ENCODE results near the gene SRC. TPM values are rescaled to one million over a fixed set of nuclear protein-coding genes. Genes with fewer than 3 reads are reported as not detected.

Gene SRC
- total RNA-seq, 4 donors from 2014 or later: 18.8 to 39.5 (median 26.0) TPM

DNA sequence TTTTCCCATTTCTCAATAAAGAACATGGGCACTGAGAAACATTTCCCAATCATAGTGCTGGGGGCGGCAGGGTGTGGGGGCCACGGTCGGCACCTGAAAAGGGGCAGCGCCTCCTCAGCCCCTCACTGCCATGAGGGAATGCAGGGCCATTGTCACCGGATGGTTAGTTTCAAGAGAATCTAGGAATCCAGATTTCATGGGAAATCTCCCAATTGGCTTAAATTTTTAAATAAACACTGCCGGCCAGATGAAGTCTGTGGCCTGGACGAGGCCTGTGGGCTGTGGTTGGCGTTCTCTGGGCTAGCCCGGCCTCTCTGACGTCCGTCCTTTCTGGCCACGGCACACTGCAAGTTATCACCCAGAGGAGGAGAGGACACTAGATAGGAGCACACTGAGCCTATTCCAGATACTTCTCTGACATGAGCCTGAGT is 30.9 kb upstream of the SRC start:
- peaks cover 49% of the 10 kb centered on the region for H3K4me1 ChIP-seq
- H3K27me3 ChIP-seq: no peaks in the 10 kb centered on the region
- H3K4me3 ChIP-seq: no peak overlapping the region
- peaks cover 24% of the 10 kb centered on the region for H3K36me3 ChIP-seq
- H3K9me3 ChIP-seq: no peaks in the 10 kb centered on the region
- TF ChIP-seq EP300 (IDR thresholded peaks at IDR 0.05): no peak
- peak in 1 of 2 donors; percentile 34 for TF ChIP-seq POLR2A (IDR thresholded peaks at IDR 0.05)
- TF ChIP-seq, protein P1, sequence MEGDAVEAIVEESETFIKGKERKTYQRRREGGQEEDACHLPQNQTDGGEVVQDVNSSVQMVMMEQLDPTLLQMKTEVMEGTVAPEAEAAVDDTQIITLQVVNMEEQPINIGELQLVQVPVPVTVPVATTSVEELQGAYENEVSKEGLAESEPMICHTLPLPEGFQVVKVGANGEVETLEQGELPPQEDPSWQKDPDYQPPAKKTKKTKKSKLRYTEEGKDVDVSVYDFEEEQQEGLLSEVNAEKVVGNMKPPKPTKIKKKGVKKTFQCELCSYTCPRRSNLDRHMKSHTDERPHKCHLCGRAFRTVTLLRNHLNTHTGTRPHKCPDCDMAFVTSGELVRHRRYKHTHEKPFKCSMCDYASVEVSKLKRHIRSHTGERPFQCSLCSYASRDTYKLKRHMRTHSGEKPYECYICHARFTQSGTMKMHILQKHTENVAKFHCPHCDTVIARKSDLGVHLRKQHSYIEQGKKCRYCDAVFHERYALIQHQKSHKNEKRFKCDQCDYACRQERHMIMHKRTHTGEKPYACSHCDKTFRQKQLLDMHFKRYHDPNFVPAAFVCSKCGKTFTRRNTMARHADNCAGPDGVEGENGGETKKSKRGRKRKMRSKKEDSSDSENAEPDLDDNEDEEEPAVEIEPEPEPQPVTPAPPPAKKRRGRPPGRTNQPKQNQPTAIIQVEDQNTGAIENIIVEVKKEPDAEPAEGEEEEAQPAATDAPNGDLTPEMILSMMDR (IDR thresholded peaks at IDR 0.05): no peak
- no peak for TF ChIP-seq POLR2AphosphoS5 (IDR thresholded peaks at IDR 0.05)
- WGBS: 41% methylated on average over 12 of the region's 12 CpGs
- DNase-seq (ENCODE audit: low spot score in 2 of 2): peak in 1 of 2 donors; percentile 85
- peak overlapping the region; percentile 77 for H3K27ac ChIP-seq

DNA sequence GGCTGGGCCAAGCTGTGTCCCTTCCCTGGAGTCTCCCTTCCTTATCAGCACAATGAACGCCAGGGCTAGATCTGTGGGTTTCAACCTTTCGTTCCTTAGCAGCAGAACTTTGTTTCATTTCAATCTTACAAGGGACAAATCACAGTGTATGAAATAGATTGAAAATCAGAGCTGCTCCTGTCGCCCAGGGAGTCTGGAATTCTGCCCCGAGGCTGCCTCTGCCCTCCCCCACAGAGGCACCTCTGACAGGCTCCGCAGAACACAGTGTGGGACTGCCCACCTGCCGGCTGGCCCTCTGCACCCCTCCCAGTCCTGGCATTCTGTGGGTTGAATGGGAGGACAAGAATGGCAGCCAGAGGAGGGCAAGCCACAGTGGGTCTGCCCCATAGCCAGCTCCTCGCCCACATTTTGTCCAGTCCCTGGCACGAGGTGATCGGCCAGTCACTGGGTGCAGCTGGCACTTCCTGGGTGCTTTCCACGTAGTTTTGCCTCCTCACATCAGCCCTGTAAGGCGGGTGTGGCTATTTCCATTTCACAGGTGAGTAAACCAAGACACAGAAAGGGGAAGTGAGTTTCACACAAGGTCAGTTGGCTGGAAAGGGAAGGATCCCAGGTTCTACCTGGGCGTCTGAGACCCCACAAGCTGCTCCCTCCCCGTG is 30.4 kb upstream of the SRC start:
- no peak for TF ChIP-seq EP300 (IDR thresholded peaks at IDR 0.05)
- TF ChIP-seq, protein P1 (IDR thresholded peaks at IDR 0.05): no peak
- no peak for TF ChIP-seq POLR2A (IDR thresholded peaks at IDR 0.05)
- no peak for TF ChIP-seq POLR2AphosphoS5 (IDR thresholded peaks at IDR 0.05)
- Histone ChIP-seq H3K36me3 (peaks cover 21% of the 10 kb centered on the region), H3K27ac (peak overlapping the region; percentile 77), H3K4me1 (peaks cover 44% of the 10 kb centered on the region), H3K4me3 (no peak overlapping the region), H3K9me3 (no peaks in the 10 kb centered on the region), H3K27me3 (no peaks in the 10 kb centered on the region)
- 71% methylated on average over 13 of the region's 13 CpGs for WGBS
- peak in 1 of 2 donors; percentile 59 for DNase-seq (ENCODE audit: low spot score in 2 of 2)

DNA sequence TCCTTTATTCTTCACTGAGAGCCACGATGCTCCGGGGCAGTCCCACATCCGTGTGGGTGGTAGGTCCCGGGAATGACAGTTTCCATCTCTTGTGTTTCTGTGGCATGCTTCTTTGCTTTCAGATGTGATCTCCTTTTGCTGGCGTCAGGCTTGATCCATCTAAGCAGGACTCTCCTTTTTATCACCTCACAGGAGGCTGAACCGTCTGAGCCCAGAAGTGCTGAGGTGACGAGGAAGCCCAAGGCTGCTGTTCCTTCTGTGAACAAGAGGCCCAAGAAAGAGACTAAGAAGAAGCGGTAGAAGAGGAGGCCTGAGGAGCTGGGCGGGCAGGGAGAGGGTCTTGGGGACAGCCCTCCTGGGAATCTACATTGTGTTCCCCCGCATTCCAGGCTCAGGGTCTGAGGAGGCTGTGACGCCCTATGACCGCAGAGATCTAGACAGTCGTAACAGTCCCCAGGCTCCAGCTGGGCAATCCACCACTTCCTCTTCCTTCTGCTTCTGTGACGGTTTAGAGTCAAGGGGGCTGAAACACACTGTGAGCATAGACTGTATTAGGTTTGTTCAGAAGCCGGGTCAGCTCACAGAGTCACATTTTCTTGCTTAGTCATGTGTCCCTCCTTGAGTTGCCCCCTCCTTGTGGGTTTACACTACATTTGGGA is 29.7 kb upstream of the SRC start:
- no peak overlapping the region for H3K4me3 ChIP-seq
- H3K27me3 ChIP-seq: no peaks in the 10 kb centered on the region
- 80% methylated on average over 15 of the region's 15 CpGs for WGBS
- DNase-seq (ENCODE audit: low spot score in 2 of 2): no peak
- peaks cover 41% of the 10 kb centered on the region for H3K4me1 ChIP-seq
- TF ChIP-seq, protein P1 (IDR thresholded peaks at IDR 0.05): no peak
- TF ChIP-seq POLR2AphosphoS5 (IDR thresholded peaks at IDR 0.05): no peak
- TF ChIP-seq EP300 (IDR thresholded peaks at IDR 0.05): no peak
- no peak for TF ChIP-seq POLR2A (IDR thresholded peaks at IDR 0.05)
- peak overlapping the region; percentile 43 for H3K27ac ChIP-seq
- peaks cover 17% of the 10 kb centered on the region for H3K36me3 ChIP-seq
- H3K9me3 ChIP-seq: no peaks in the 10 kb centered on the region

DNA sequence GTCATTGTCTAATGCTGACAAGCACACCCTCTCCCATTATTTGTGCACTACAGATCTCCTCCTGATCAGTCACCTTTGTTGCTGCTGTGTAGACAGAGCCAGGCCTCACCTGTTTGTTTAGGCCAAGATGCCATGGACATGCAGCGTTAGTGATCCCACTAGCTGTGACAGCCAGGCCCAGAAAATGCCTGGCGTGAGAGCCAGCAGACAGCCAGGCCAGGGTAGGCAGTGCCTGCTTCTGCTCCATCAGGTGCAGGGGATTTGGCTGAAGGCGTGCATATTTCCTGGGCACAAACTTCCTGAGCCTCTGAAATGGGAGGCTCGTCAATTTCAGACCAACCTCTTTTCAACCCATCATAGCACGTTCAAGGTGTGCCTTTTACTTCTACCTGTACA is 29.2 kb upstream of the SRC start:
- WGBS: 87% methylated on average over 4 of the region's 5 CpGs
- no peak overlapping the region for H3K27ac ChIP-seq
- peaks cover 17% of the 10 kb centered on the region for H3K36me3 ChIP-seq

DNA sequence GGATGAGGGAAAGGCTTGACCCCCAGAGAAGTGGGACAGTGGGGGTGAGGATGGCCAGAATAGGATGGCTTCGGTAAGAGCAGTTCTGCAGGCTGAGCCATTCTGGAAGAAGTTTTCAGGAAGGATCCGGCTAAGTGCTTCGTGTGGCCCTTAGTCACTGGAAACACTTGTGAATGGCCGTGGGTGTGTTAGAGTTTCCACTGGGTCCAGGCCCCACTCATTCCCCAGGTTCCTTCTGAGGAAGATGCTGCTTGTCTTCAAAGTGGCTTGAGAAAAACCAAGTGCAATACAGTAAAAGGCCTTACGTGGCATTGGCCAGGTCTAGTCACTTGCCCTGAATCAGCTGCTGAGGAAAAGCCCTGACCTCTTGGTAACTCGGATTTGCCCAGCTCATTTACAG is 28.6 kb upstream of the SRC start:
- H3K27ac ChIP-seq: no peak overlapping the region
- H3K4me1 ChIP-seq: peaks cover 31% of the 10 kb centered on the region
- H3K27me3 ChIP-seq: no peaks in the 10 kb centered on the region
- DNase-seq (ENCODE audit: low spot score in 2 of 2): no peak
- TF ChIP-seq EP300 (IDR thresholded peaks at IDR 0.05) (no peak), POLR2AphosphoS5 (IDR thresholded peaks at IDR 0.05) (no peak), POLR2A (IDR thresholded peaks at IDR 0.05) (no peak)
- TF ChIP-seq, protein P1 (IDR thresholded peaks at IDR 0.05): no peak
- no peaks in the 10 kb centered on the region for H3K9me3 ChIP-seq
- no peak overlapping the region for H3K4me3 ChIP-seq
- peaks cover 17% of the 10 kb centered on the region for H3K36me3 ChIP-seq
- WGBS: 84% methylated on average over 6 of the region's 6 CpGs

More for the DNA sequence above, 29.2 kb upstream of the SRC start:
- no peak overlapping the region for H3K4me3 ChIP-seq
- H3K9me3 ChIP-seq: no peaks in the 10 kb centered on the region
- no peak for DNase-seq (ENCODE audit: low spot score in 2 of 2)
- no peaks in the 10 kb centered on the region for H3K27me3 ChIP-seq
- TF ChIP-seq POLR2AphosphoS5 (IDR thresholded peaks at IDR 0.05): no peak
- H3K4me1 ChIP-seq: peaks cover 37% of the 10 kb centered on the region

Measured in suprapubic skin (tissue), 4 donors.